ENCODE results near the gene GDF3. TPM values are rescaled to one million over a fixed set of nuclear protein-coding genes. Genes with fewer than 3 reads are reported as not detected.

GDF3 gene
- total RNA-seq, 1 donor from 2014 or later = 77.7 TPM

- Mint-ChIP-seq H3K4me1 (ENCODE audit: unreplicated experiment) (peaks cover 6% of the 10 kb centered on the region), H3K36me3 (ENCODE audit: low read depth, unreplicated experiment) (no peaks in the 10 kb centered on the region), H3K27me3 (ENCODE audit: unreplicated experiment) (no peaks in the 10 kb centered on the region), H3K4me3 (ENCODE audit: unreplicated experiment) (no peak overlapping the region), H3K9me3 (ENCODE audit: unreplicated experiment) (no peaks in the 10 kb centered on the region), H3K27ac (ENCODE audit: unreplicated experiment) (no peak overlapping the region)
- TF ChIP-seq CTCF (IDR thresholded peaks at IDR 0.05; ENCODE audit: unreplicated experiment) = no peak
- no peak for DNase-seq (ENCODE audit: low spot score)
Observed at GRCh38 chr12:7723926-7724325, 28.4 kb upstream of the GDF3 start.

GRCh38 chr12:7719946-7720730 lies 24.6 kb upstream of the GDF3 start:
- no peak for TF ChIP-seq CTCF (IDR thresholded peaks at IDR 0.05; ENCODE audit: unreplicated experiment)
- no peak for DNase-seq (ENCODE audit: low spot score)
- Mint-ChIP-seq H3K9me3 (ENCODE audit: unreplicated experiment) (no peaks in the 10 kb centered on the region), H3K4me3 (ENCODE audit: unreplicated experiment) (no peak overlapping the region), H3K4me1 (ENCODE audit: unreplicated experiment) (peaks cover 15% of the 10 kb centered on the region), H3K27ac (ENCODE audit: unreplicated experiment) (no peak overlapping the region), H3K36me3 (ENCODE audit: low read depth, unreplicated experiment) (no peaks in the 10 kb centered on the region), H3K27me3 (ENCODE audit: unreplicated experiment) (no peaks in the 10 kb centered on the region)

- Mint-ChIP-seq H3K4me3 (ENCODE audit: unreplicated experiment) (no peak overlapping the region), H3K36me3 (ENCODE audit: low read depth, unreplicated experiment) (no peaks in the 10 kb centered on the region), H3K9me3 (ENCODE audit: unreplicated experiment) (no peaks in the 10 kb centered on the region), H3K27me3 (ENCODE audit: unreplicated experiment) (no peaks in the 10 kb centered on the region), H3K27ac (ENCODE audit: unreplicated experiment) (no peak overlapping the region), H3K4me1 (ENCODE audit: unreplicated experiment) (peaks cover 9% of the 10 kb centered on the region)
- DNase-seq (ENCODE audit: low spot score) = no peak
- no peak for TF ChIP-seq CTCF (IDR thresholded peaks at IDR 0.05; ENCODE audit: unreplicated experiment)
Observed at GRCh38 chr12:7716381-7716780, 20.8 kb upstream of the GDF3 start.

- H3K4me3 Mint-ChIP-seq (ENCODE audit: unreplicated experiment) = no peak overlapping the region
- DNase-seq (ENCODE audit: low spot score) = no peak
- no peaks in the 10 kb centered on the region for H3K27me3 Mint-ChIP-seq (ENCODE audit: unreplicated experiment)
- H3K36me3 Mint-ChIP-seq (ENCODE audit: low read depth, unreplicated experiment) = no peaks in the 10 kb centered on the region
- TF ChIP-seq CTCF (IDR thresholded peaks at IDR 0.05; ENCODE audit: unreplicated experiment) = no peak
- no peak overlapping the region for H3K27ac Mint-ChIP-seq (ENCODE audit: unreplicated experiment)
- H3K9me3 Mint-ChIP-seq (ENCODE audit: unreplicated experiment) = no peaks in the 10 kb centered on the region
- peaks cover 9% of the 10 kb centered on the region for H3K4me1 Mint-ChIP-seq (ENCODE audit: unreplicated experiment)
Observed at GRCh38 chr12:7712841-7713442, 17.4 kb upstream of the GDF3 start.

- no peaks in the 10 kb centered on the region for H3K9me3 Mint-ChIP-seq (ENCODE audit: unreplicated experiment)
- peak within 1 kb of the TSS; percentile 9 for H3K27ac Mint-ChIP-seq (ENCODE audit: unreplicated experiment)
- H3K27me3 Mint-ChIP-seq (ENCODE audit: unreplicated experiment) = peaks cover 1% of the 10 kb centered on the region
- H3K36me3 Mint-ChIP-seq (ENCODE audit: low read depth, unreplicated experiment) = no peaks in the 10 kb centered on the region
- no peak for TF ChIP-seq CTCF (IDR thresholded peaks at IDR 0.05; ENCODE audit: unreplicated experiment)
- H3K4me3 Mint-ChIP-seq (ENCODE audit: unreplicated experiment) = no peak within 1 kb of the TSS
- DNase-seq (ENCODE audit: low spot score) = no peak
- H3K4me1 Mint-ChIP-seq (ENCODE audit: unreplicated experiment) = no peaks in the 10 kb centered on the region
Observed at GRCh38 chr12:7711133-7711532, 15.6 kb upstream of the GDF3 start, which contains the start of gene DPPA3. TSS of gene DPPA3 (plus strand) at chr12:7711433. CDS start at chr12:7711571, 138 bp downstream.
